SK-N-SH treated with all-trans-retinoic acid at 6 μM for 48 hours (cell line): ENCODE results near the gene SLC38A9.
"Not testable (repeated sequence)": the region's sequence is repeated elsewhere in the genome, so short reads cannot be mapped to it uniquely, and the experiment has no call there.

ENCODE experiments used
- ATAC-seq: fragments of 200-7000 bp; cut with Tn5 transposase; 3 replicates; pipeline ENCODE4 v1.9.1; 2020; ENCODE audit warnings: mild to moderate bottlenecking, moderate library complexity
- ARNTL ChIP-seq: fragments of 450-650 bp; formaldehyde crosslinking; IDR thresholded peaks from 2 replicates; pipeline ENCODE4 v1.5.0; 2020; ENCODE audit warnings: low read depth, mild to moderate bottlenecking, moderate library complexity, borderline replicate concordance
- BACH2 ChIP-seq: fragments of 250-450 bp; sonication (Bioruptor Pico); IDR thresholded peaks from 2 replicates; pipeline ENCODE4 v1.9.0; 2021; ENCODE audit warnings: mild to moderate bottlenecking, borderline replicate concordance
- CREB5 ChIP-seq: fragments of 250-450 bp; sonication (Bioruptor Pico); IDR thresholded peaks from 2 replicates; pipeline ENCODE4 v1.5.1; 2020; ENCODE audit warnings: low read depth, mild to moderate bottlenecking, moderate library complexity
- CSDC2 ChIP-seq: fragments of 250-450 bp; sonication (Bioruptor Pico); IDR thresholded peaks from 2 replicates; pipeline ENCODE4 v1.5.0; 2020; ENCODE audit warnings: mild to moderate bottlenecking, moderate library complexity
- ESRRG ChIP-seq: fragments of 250-450 bp; sonication (Bioruptor Pico); IDR thresholded peaks from 2 replicates; pipeline ENCODE4 v1.6.1; 2021; ENCODE audit warnings: mild to moderate bottlenecking
- GLIS3 ChIP-seq: fragments of 250-450 bp; sonication (Bioruptor Pico); IDR thresholded peaks from 2 replicates; pipeline ENCODE4 v1.5.0; 2020; ENCODE audit warnings: mild to moderate bottlenecking, moderate library complexity
- OSR1 ChIP-seq: fragments of 250-450 bp; sonication (Bioruptor Pico); IDR thresholded peaks from 2 replicates; pipeline ENCODE4 v1.8.0; 2022; ENCODE audit warnings: moderate library complexity, mild to moderate bottlenecking, inconsistent platforms
- POU6F1 ChIP-seq: fragments of 250-450 bp; sonication (Bioruptor Pico); IDR thresholded peaks from 2 replicates; pipeline ENCODE4 v1.8.0; 2021; ENCODE audit warnings: low read depth, mild to moderate bottlenecking, moderate library complexity, borderline replicate concordance
- PPARA ChIP-seq: fragments of 250-450 bp; sonication (Bioruptor Pico); IDR thresholded peaks from 2 replicates; pipeline ENCODE4 v1.5.0; 2020; ENCODE audit warnings: mild to moderate bottlenecking, borderline replicate concordance
- RARB ChIP-seq: fragments of 250-450 bp; sonication (Bioruptor Pico); IDR thresholded peaks from 2 replicates; pipeline ENCODE4 v1.8.0; 2021; ENCODE audit warnings: mild to moderate bottlenecking, moderate library complexity
- SNAI2 ChIP-seq: fragments of 250-450 bp; sonication (Bioruptor Pico); IDR thresholded peaks from 2 replicates; pipeline ENCODE4 v1.5.0; 2020; ENCODE audit warnings: mild to moderate bottlenecking, moderate library complexity
- TCF4 ChIP-seq: fragments of 250-450 bp; sonication (Bioruptor Pico); IDR thresholded peaks from 2 replicates; pipeline ENCODE4 v1.8.0; 2021; ENCODE audit warnings: mild to moderate bottlenecking, moderate library complexity, borderline replicate concordance
- TOX ChIP-seq: fragments of 250-450 bp; sonication (Bioruptor Pico); IDR thresholded peaks from 2 replicates; pipeline ENCODE4 v1.8.0; 2021; ENCODE audit warnings: mild to moderate bottlenecking, moderate library complexity, borderline replicate concordance
- TSHZ2 ChIP-seq: fragments of 250-450 bp; sonication (Bioruptor Pico); IDR thresholded peaks from 2 replicates; pipeline ENCODE4 v1.5.0; 2020; ENCODE audit warnings: mild to moderate bottlenecking, moderate library complexity
- ZC3H10 ChIP-seq: fragments of 250-450 bp; sonication (Bioruptor Pico); IDR thresholded peaks from 2 replicates; pipeline ENCODE4 v1.5.1; 2021; ENCODE audit warnings: mild to moderate bottlenecking, moderate library complexity
- ZFP3 ChIP-seq: fragments of 250-450 bp; sonication (Bioruptor Pico); IDR thresholded peaks from 2 replicates; pipeline ENCODE4 v1.5.0; 2020; ENCODE audit warnings: mild to moderate bottlenecking, moderate library complexity
- ZFP30 ChIP-seq: fragments of 450-650 bp; formaldehyde crosslinking; IDR thresholded peaks from 2 replicates; pipeline ENCODE4 v1.5.0; 2022; ENCODE audit warnings: mild to moderate bottlenecking, moderate library complexity
- ZNF565 ChIP-seq: fragments of 450-650 bp; formaldehyde crosslinking; conservative IDR thresholded peaks from 2 replicates; pipeline ENCODE4 v1.5.0; 2020; ENCODE audit warnings: low read depth, mild to moderate bottlenecking, moderate library complexity
- ZNF70 ChIP-seq: fragments of 450-650 bp; formaldehyde crosslinking; IDR thresholded peaks from 2 replicates; pipeline ENCODE4 v1.5.0; 2020; ENCODE audit warnings: mild to moderate bottlenecking, moderate library complexity
- ZNF8 ChIP-seq: fragments of 450-650 bp; formaldehyde crosslinking; IDR thresholded peaks from 2 replicates; pipeline ENCODE4 v1.5.0; 2020; ENCODE audit warnings: mild to moderate bottlenecking, moderate library complexity
- TF ChIP-seq, protein P1 (sequence below): fragments of 250-450 bp; sonication (Bioruptor Pico); IDR thresholded peaks from 2 replicates; pipeline ENCODE4 v1.8.0; 2020; ENCODE audit warnings: mild to moderate bottlenecking, moderate library complexity, borderline replicate concordance
- TF ChIP-seq, protein P2 (sequence below): fragments of 250-450 bp; sonication (Bioruptor Pico); IDR thresholded peaks from 2 replicates; pipeline ENCODE4 v1.5.1; 2021; ENCODE audit warnings: mild to moderate bottlenecking, moderate library complexity

Gene SLC38A9

GRCh38 chr5:55732585-55732984 lies 20.5 kb upstream of the SLC38A9 start:
- no peak for ATAC-seq
- no peak for TF ChIP-seq CSDC2 (CRISPR knock-in tag)

DNA sequence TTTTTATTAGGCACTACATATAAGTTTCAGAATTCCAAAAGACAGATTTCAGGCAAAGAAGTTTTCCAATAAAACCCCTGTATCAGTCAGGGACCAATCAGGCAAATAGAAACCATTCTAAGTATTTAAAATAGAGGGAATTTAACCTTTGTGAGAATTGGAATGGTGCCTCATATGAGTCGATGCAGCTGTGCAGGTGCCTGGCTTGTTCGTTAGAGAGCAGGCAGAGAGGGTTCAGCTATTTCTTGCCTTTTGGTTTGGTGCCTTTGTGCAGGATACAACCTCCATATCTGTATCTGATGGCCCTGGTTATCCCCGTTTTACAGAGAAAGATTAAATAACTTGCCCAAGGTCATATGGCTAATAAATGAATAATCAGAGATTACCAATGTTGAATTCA lies 19.7 kb upstream of the SLC38A9 start:
- TF ChIP-seq, protein P1, sequence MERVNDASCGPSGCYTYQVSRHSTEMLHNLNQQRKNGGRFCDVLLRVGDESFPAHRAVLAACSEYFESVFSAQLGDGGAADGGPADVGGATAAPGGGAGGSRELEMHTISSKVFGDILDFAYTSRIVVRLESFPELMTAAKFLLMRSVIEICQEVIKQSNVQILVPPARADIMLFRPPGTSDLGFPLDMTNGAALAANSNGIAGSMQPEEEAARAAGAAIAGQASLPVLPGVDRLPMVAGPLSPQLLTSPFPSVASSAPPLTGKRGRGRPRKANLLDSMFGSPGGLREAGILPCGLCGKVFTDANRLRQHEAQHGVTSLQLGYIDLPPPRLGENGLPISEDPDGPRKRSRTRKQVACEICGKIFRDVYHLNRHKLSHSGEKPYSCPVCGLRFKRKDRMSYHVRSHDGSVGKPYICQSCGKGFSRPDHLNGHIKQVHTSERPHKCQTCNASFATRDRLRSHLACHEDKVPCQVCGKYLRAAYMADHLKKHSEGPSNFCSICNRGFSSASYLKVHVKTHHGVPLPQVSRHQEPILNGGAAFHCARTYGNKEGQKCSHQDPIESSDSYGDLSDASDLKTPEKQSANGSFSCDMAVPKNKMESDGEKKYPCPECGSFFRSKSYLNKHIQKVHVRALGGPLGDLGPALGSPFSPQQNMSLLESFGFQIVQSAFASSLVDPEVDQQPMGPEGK (CRISPR knock-in tag) = no peak
- TF ChIP-seq OSR1 (CRISPR knock-in tag) (no peak), ARNTL (CRISPR knock-in tag) (no peak), PPARA (no peak), ZNF565 (no peak), TOX (CRISPR knock-in tag) (no peak), ZFP30 (CRISPR knock-in tag) (no peak), GLIS3 (CRISPR knock-in tag) (no peak), RARB (CRISPR knock-in tag) (no peak), ZNF8 (CRISPR knock-in tag) (no peak), BACH2 (no peak), TCF4 (no peak), CREB5 (CRISPR knock-in tag) (no peak), ZNF70 (CRISPR knock-in tag) (no peak), CSDC2 (CRISPR knock-in tag) (no peak), ZC3H10 (CRISPR knock-in tag) (no peak)
- TF ChIP-seq, protein P2, sequence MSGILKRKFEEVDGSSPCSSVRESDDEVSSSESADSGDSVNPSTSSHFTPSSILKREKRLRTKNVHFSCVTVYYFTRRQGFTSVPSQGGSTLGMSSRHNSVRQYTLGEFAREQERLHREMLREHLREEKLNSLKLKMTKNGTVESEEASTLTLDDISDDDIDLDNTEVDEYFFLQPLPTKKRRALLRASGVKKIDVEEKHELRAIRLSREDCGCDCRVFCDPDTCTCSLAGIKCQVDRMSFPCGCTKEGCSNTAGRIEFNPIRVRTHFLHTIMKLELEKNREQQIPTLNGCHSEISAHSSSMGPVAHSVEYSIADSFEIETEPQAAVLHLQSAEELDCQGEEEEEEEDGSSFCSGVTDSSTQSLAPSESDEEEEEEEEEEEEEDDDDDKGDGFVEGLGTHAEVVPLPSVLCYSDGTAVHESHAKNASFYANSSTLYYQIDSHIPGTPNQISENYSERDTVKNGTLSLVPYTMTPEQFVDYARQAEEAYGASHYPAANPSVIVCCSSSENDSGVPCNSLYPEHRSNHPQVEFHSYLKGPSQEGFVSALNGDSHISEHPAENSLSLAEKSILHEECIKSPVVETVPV = no peak
- ATAC-seq = no peak

- no peak for TF ChIP-seq ZFP30 (CRISPR knock-in tag)
- TF ChIP-seq BACH2 = no peak
- no peak for TF ChIP-seq CSDC2 (CRISPR knock-in tag)
- TF ChIP-seq, protein P1 (CRISPR knock-in tag) = no peak
- TF ChIP-seq ZNF565 = no peak
- TF ChIP-seq TSHZ2 (CRISPR knock-in tag) = no peak
- no peak for TF ChIP-seq ZFP3 (CRISPR knock-in tag)
- TF ChIP-seq PPARA = no peak
- no peak for TF ChIP-seq GLIS3 (CRISPR knock-in tag)
- no peak for TF ChIP-seq SNAI2
- TF ChIP-seq ZNF70 (CRISPR knock-in tag) = no peak
- TF ChIP-seq OSR1 (CRISPR knock-in tag) = no peak
- no peak for ATAC-seq
Measured at GRCh38 chr5:55724281-55724680, 12.2 kb upstream of the SLC38A9 start.

DNA sequence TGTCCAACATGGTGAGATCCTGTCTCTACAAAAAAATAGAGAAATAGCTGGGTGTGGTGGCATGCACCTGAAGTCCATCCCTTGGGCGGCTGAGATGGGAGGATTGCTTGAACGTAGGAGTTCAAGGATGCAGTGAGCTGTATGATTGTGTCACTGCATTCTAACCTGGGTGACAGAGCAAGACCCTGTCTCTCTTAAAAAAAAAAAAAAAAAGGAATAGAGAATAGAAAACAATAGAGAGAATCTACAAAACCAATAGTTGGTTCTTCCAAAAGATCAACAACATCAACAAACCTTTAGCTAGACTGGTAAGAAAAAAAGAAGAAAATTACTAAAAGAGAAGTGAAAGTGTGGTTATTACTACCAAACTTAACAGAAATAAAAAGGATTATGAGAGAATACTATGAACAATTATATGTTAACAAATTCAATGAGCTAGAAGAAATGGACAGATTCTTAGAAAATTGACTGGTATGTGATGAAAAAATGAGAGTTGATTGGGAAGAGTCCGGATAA lies 8.1 kb upstream of the SLC38A9 start:
- ATAC-seq = no peak
- no peak for TF ChIP-seq TOX (CRISPR knock-in tag)
- TF ChIP-seq CSDC2 (CRISPR knock-in tag) = no peak
- TF ChIP-seq, protein P1 (CRISPR knock-in tag) = no peak
- TF ChIP-seq ARNTL (CRISPR knock-in tag) = no peak
- no peak for TF ChIP-seq ESRRG (CRISPR knock-in tag)
- no peak for TF ChIP-seq ZNF8 (CRISPR knock-in tag)
- no peak for TF ChIP-seq TCF4
- TF ChIP-seq OSR1 (CRISPR knock-in tag) = no peak
- no peak for TF ChIP-seq ZNF70 (CRISPR knock-in tag)
- TF ChIP-seq POU6F1 (CRISPR knock-in tag) = no peak
- TF ChIP-seq ZNF565 = no peak
- TF ChIP-seq PPARA = no peak

- not testable (repeated sequence) for ATAC-seq
Measured at GRCh38 chr5:55719026-55719425, 6.9 kb upstream of the SLC38A9 start.
